HepG2 (cell line): ENCODE measurements around the gene BRCA1. TPM values are rescaled to one million over a fixed set of nuclear protein-coding genes. Genes with fewer than 3 reads are reported as not detected.

ENCODE experiments used
- CHD4 ChIP-seq: fragments of 200-600 bp; sonication (generic); IDR thresholded peaks from 2 replicates; pipeline ENCODE4 v1.7.0; 2017; ENCODE audit warnings: mild to moderate bottlenecking, low read length, borderline replicate concordance
- ELF1 ChIP-seq: sonication (generic); formaldehyde crosslinking; IDR thresholded peaks from 2 replicates; pipeline ENCODE4 v1.4.0; 2020; ENCODE audit warnings: missing genetic modification reagents
- GATAD2A ChIP-seq: IDR thresholded peaks from 2 replicates; pipeline ENCODE4 v1.6.1; 2016
- GFI1 ChIP-seq: sonication (generic); formaldehyde crosslinking; IDR thresholded peaks from 2 replicates; pipeline ENCODE4 v1.5.0; 2020; ENCODE audit warnings: missing genetic modification reagents, mild to moderate bottlenecking, borderline replicate concordance
- GTF3A ChIP-seq: sonication (generic); formaldehyde crosslinking; conservative IDR thresholded peaks from 2 replicates; pipeline ENCODE4 v1.4.0; 2020; ENCODE audit warnings: mild to moderate bottlenecking, missing genetic modification reagents
- HHEX ChIP-seq: IDR thresholded peaks from 2 replicates; pipeline ENCODE4 v1.6.1; 2016; ENCODE audit warnings: control low read depth
- KLF11 ChIP-seq: IDR thresholded peaks from 2 replicates; pipeline ENCODE4 v1.6.1; 2016; ENCODE audit warnings: missing compliant biosample characterization
- KLF12 ChIP-seq: sonication (generic); formaldehyde crosslinking; IDR thresholded peaks from 2 replicates; pipeline ENCODE4 v1.4.0; 2020; ENCODE audit warnings: missing genetic modification reagents, borderline replicate concordance
- MEIS1 ChIP-seq: sonication (generic); formaldehyde crosslinking; IDR thresholded peaks from 2 replicates; pipeline ENCODE4 v1.9.0; 2021; ENCODE audit warnings: mild to moderate bottlenecking, missing genetic modification reagents, moderate library complexity, borderline replicate concordance
- MIER3 ChIP-seq: IDR thresholded peaks from 2 replicates; pipeline ENCODE4 v1.6.1; 2016; ENCODE audit warnings: missing compliant biosample characterization, borderline replicate concordance
- MLX ChIP-seq: IDR thresholded peaks from 2 replicates; pipeline ENCODE4 v1.6.1; 2016
- MZF1 ChIP-seq: sonication (generic); formaldehyde crosslinking; IDR thresholded peaks from 2 replicates; pipeline ENCODE4 v1.8.1; 2023; ENCODE audit warnings: mild to moderate bottlenecking, missing genetic modification reagents, borderline replicate concordance
- ONECUT2 ChIP-seq: sonication (generic); formaldehyde crosslinking; IDR thresholded peaks from 2 replicates; pipeline ENCODE4 v1.4.0; 2020; ENCODE audit warnings: missing genetic modification reagents
- PRPF4 ChIP-seq: fragments of 200-400 bp; formaldehyde crosslinking; IDR thresholded peaks from 2 replicates; pipeline ENCODE4 v1.6.1; 2016; ENCODE audit warnings: low read length, low read depth; ENCODE audit not compliant: poor library complexity, severe bottlenecking
- RARG ChIP-seq: sonication (generic); formaldehyde crosslinking; IDR thresholded peaks from 2 replicates; pipeline ENCODE4 v1.4.0; 2020; ENCODE audit warnings: low read depth, mild to moderate bottlenecking, missing genetic modification reagents
- RNF2 ChIP-seq: fragments of 450-650 bp; conservative IDR thresholded peaks from 2 replicates; pipeline ENCODE4 v1.6.1; 2016; ENCODE audit warnings: low read depth
- SALL2 ChIP-seq: sonication (generic); formaldehyde crosslinking; IDR thresholded peaks from 2 replicates; pipeline ENCODE4 v1.8.1; 2023; ENCODE audit warnings: mild to moderate bottlenecking, missing genetic modification reagents, inconsistent platforms
- SMC3 ChIP-seq: IDR thresholded peaks from 2 replicates; pipeline ENCODE4 v1.6.1; 2011; ENCODE audit warnings: low read length, improper control_type of control experiment
- SUZ12 ChIP-seq: fragments of 150-350 bp; IDR thresholded peaks from 2 replicates; pipeline ENCODE4 v1.6.1; 2014; ENCODE audit warnings: low read depth, low read length
- TCF7 ChIP-seq: sonication (generic); IDR thresholded peaks from 2 replicates; pipeline ENCODE4 v1.6.1; 2016; ENCODE audit warnings: antibody characterized with exemption, low read depth
- TFDP1 ChIP-seq: IDR thresholded peaks from 2 replicates; pipeline ENCODE4 v1.6.1; 2016; ENCODE audit warnings: missing compliant biosample characterization, missing genetic modification reagents, borderline replicate concordance
- UBTF ChIP-seq: sonication (generic); formaldehyde crosslinking; IDR thresholded peaks from 2 replicates; pipeline ENCODE4 v1.4.0; 2020; ENCODE audit warnings: mild to moderate bottlenecking, missing genetic modification reagents
- ZNF282 ChIP-seq: fragments of 450-650 bp; IDR thresholded peaks from 2 replicates; pipeline ENCODE4 v1.6.1; 2018; ENCODE audit not compliant: partially characterized antibody
- ZNF3 ChIP-seq: IDR thresholded peaks from 2 replicates; pipeline ENCODE4 v1.7.0; 2017; ENCODE audit warnings: inconsistent platforms
- ZNF33B ChIP-seq: sonication (generic); formaldehyde crosslinking; IDR thresholded peaks from 2 replicates; pipeline ENCODE4 v1.5.1; 2020; ENCODE audit warnings: mild to moderate bottlenecking, missing genetic modification reagents
- ZNF354B ChIP-seq: sonication (generic); formaldehyde crosslinking; IDR thresholded peaks from 2 replicates; pipeline ENCODE4 v1.8.0; 2022; ENCODE audit warnings: mild to moderate bottlenecking, missing genetic modification reagents
- ZNF501 ChIP-seq: sonication (generic); formaldehyde crosslinking; IDR thresholded peaks from 2 replicates; pipeline ENCODE4 v1.5.1; 2020; ENCODE audit warnings: mild to moderate bottlenecking, moderate library complexity, missing genetic modification reagents
- ZNF547 ChIP-seq: sonication (generic); formaldehyde crosslinking; IDR thresholded peaks from 2 replicates; pipeline ENCODE4 v1.5.1; 2020; ENCODE audit warnings: mild to moderate bottlenecking, missing genetic modification reagents
- ZNF550 ChIP-seq: sonication (generic); formaldehyde crosslinking; IDR thresholded peaks from 2 replicates; pipeline ENCODE4 v1.4.0; 2020; ENCODE audit warnings: mild to moderate bottlenecking, missing genetic modification reagents, borderline replicate concordance
- ZSCAN29 ChIP-seq: sonication (generic); formaldehyde crosslinking; conservative IDR thresholded peaks from 2 replicates; pipeline ENCODE4 v1.4.0; 2020; ENCODE audit warnings: mild to moderate bottlenecking, missing genetic modification reagents
- polyA plus RNA-seq, 8 experiments: library from polyadenylated mRNA; depleted of rRNA in 3 of 8; stranded (reverse) in 7 of 8; unstranded in 1 of 8; fragments of >200 nt; fragmentation: Illumina TruSeq in 4 of 8; extraction: Trizol in 4 of 8; gene quantifications; 2 replicates each; pipeline versions ENCODE4 v1.2.1 to v1.2.3, GENCODE V29; 2011 to 2016; ENCODE audit warnings: low read depth in 4 of 8, missing spikeins in 1 of 8, mixed read lengths in 1 of 8; ENCODE audit not compliant: insufficient read depth in 1 of 8
- total RNA-seq, 5 experiments: library from RNA; depleted of rRNA; stranded (reverse); fragments of >200 nt; fragmentation: Illumina TruSeq; extraction: Trizol; gene quantifications; 2 replicates each; pipeline ENCODE4 v1.2.3, GENCODE V29; 2016; ENCODE audit warnings: low read depth in 1 of 5

BRCA1 gene
- total and polyA plus RNA-seq, 2 of the 13 experiments (the other 11 are each of a cell fraction or from before 2014, with no cell fraction given), result 13.3 to 37.5 TPM

GRCh38 chr17:43170766-43171585, 45.8 kb upstream of the BRCA1 start, which contains the start of gene NBR1 (continued):
- TF ChIP-seq GFI1 (CRISPR knock-in tag) (no peak), TCF7 (no peak), ZNF501 (CRISPR knock-in tag) (peak; percentile 55; the same call in 1 of the 2 replicates), ELF1 (CRISPR knock-in tag) (peak; percentile 44), SUZ12 (no peak), UBTF (CRISPR knock-in tag) (no peak), ZNF282 (no peak), KLF11 (CRISPR knock-in tag) (peak; percentile 56; the same call in 1 of the 2 replicates), HHEX (CRISPR knock-in tag) (no peak), MIER3 (CRISPR knock-in tag) (peak; percentile 12; the same call in 1 of the 2 replicates), GTF3A (CRISPR knock-in tag) (no peak), ZNF3 (no peak), RNF2 (no peak), PRPF4 (no peak), ZNF33B (CRISPR knock-in tag) (0 out of 2 replicates have a peak, but pooled peaks have one; percentile 29), GATAD2A (peak; percentile 74; the same call in 1 of the 2 replicates), SMC3 (no peak), SALL2 (0 out of 2 replicates have a peak, but pooled peaks have one; percentile 8), MLX (CRISPR knock-in tag) (peak; percentile 10; the same call in 1 of the 2 replicates), MZF1 (CRISPR knock-in tag) (no peak), ZNF354B (CRISPR knock-in tag) (no peak), ZNF547 (peak; percentile 43; the same call in 1 of the 2 replicates), MEIS1 (CRISPR knock-in tag) (0 out of 2 replicates have a peak, but pooled peaks have one; percentile 65), RARG (CRISPR knock-in tag) (no peak), KLF12 (CRISPR knock-in tag) (no peak), ZSCAN29 (CRISPR knock-in tag) (no peak), TFDP1 (CRISPR knock-in tag) (peak; percentile 53; the same call in 1 of the 2 replicates), CHD4 (no peak; the same call in 1 of the 2 replicates), ZNF550 (CRISPR knock-in tag) (no peak), ONECUT2 (CRISPR knock-in tag) (no peak)
